ENCODE measurements around the gene FFAR3. TPM values are rescaled to one million over a fixed set of nuclear protein-coding genes. Genes with fewer than 3 reads are reported as not detected.
A peak's percentile ranks its signal among the peaks of the same experiment; 100 is the strongest.

The FFAR3 gene
- total and polyA plus RNA-seq, 8 donors = 0.09 to 1.6 (median 0.30) TPM; not detected in 2

- TF ChIP-seq CTCF (IDR thresholded peaks at IDR 0.05) = no peak
- H3K4me1 ChIP-seq = peaks cover 0 to 46% of the 10 kb centered on the region in 2 donors
- no peak overlapping the region for H3K27ac ChIP-seq
- peak in 1 of 4 donors; percentile 13 for DNase-seq
- intact Hi-C loops (cut with DNase I) = no loop called here
- H3K27me3 ChIP-seq = peaks cover 0 to 9% of the 10 kb centered on the region in 2 donors
- ATAC-seq = no peak
- no peak overlapping the region for H3K4me3 ChIP-seq
- H3K36me3 ChIP-seq = no peaks in the 10 kb centered on the region
- no peaks in the 10 kb centered on the region for H3K9me3 ChIP-seq
Observed at GRCh38 chr19:35315883-35316282, 42.4 kb upstream of the FFAR3 start.

DNA sequence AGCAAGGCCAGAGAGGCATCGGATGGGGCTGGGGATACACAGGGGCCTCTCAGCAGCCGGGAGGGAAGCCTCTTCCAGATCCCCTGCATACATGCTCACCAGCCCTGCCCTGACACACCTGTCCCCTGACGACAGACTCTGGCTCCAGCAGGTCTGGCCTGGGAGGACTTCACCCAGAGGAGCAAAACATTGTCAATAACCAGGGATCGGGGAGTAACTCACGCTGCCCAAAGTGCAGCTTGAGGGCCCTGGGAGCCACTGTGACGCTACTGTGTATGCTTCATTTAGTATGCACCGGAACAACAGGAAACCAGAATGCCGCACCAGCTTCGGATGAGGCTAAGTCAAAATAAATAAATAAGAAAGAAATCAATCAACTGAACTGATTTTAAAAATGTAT is 41.7 kb upstream of the FFAR3 start:
- DNase-seq (peak in 1 of 4 donors; percentile 33), ATAC-seq (no peak)
- TF ChIP-seq CTCF (IDR thresholded peaks at IDR 0.05) = no peak
- Histone ChIP-seq H3K36me3 (no peaks in the 10 kb centered on the region), H3K27ac (no peak overlapping the region), H3K4me3 (no peak overlapping the region), H3K4me1 (peaks cover 0 to 51% of the 10 kb centered on the region in 2 donors), H3K9me3 (no peaks in the 10 kb centered on the region), H3K27me3 (peaks cover 0 to 9% of the 10 kb centered on the region in 2 donors)
- intact Hi-C loops (cut with DNase I) = no loop called here

GRCh38 chr19:35317464-35318043 is 40.7 kb upstream of the FFAR3 start:
- peak in 2 of 4 donors; percentile 45 to 67 for DNase-seq
- Histone ChIP-seq H3K9me3 (peaks cover 0 to 6% of the 10 kb centered on the region in 2 donors), H3K27ac (peak overlapping the region; percentile 39 to 83), H3K4me1 (peaks cover 0 to 51% of the 10 kb centered on the region in 2 donors), H3K4me3 (no peak overlapping the region), H3K36me3 (no peaks in the 10 kb centered on the region), H3K27me3 (peaks cover 0 to 9% of the 10 kb centered on the region in 2 donors)
- TF ChIP-seq CTCF (IDR thresholded peaks at IDR 0.05) = no peak
- intact Hi-C loops (cut with DNase I) = no loop called here
- ATAC-seq = peak; percentile 40

DNA sequence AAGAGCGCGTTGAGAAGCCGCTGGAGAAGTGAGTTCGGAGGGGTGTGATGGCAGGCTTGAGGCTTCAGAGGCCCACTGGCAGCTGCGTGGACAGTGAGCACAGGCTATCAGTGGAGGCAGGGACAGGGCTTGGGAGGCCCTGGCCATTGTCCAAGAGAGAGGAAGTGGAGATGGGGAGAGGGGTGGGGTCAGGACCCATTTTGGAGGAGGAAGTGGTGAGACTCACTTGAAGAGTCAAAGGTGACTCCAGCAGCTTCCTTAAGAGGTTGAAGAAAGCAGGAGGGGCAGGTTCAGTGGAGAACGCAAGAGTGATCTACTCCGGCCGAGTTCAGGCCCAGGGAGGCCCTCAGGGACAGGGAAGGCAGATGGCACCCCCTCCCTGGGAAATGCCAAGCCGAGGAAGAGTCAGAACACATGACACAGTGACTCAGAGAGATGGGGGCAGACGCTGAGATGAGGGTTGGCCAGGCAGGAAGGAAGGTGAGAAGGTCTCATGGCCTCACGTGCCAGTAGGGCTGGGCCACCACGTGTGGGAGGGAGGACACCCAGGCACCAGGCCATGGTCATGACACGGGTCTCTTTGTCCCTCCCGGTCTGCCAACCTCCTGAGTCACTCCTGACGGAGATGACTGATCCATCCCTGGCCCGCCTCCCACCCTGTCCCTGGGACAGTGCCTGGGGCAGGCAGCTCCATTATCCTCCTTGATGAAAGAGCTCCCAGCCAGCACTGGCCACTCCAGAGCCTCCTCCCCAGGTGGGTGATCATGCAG is 39.4 kb upstream of the FFAR3 start:
- TF ChIP-seq CTCF (IDR thresholded peaks at IDR 0.05) = no peak
- no peaks in the 10 kb centered on the region for H3K36me3 ChIP-seq
- no peak overlapping the region for H3K4me3 ChIP-seq
- peak overlapping the region; percentile 44 to 83 for H3K27ac ChIP-seq
- H3K9me3 ChIP-seq = peaks cover 0 to 6% of the 10 kb centered on the region in 2 donors
- DNase-seq = peak in 2 of 4 donors; percentile 88
- H3K27me3 ChIP-seq = peaks cover 0 to 3% of the 10 kb centered on the region in 2 donors
- peaks cover 0 to 54% of the 10 kb centered on the region in 2 donors for H3K4me1 ChIP-seq
- peak; percentile 77 for ATAC-seq
- intact Hi-C loops (cut with DNase I) = no loop called here

DNA sequence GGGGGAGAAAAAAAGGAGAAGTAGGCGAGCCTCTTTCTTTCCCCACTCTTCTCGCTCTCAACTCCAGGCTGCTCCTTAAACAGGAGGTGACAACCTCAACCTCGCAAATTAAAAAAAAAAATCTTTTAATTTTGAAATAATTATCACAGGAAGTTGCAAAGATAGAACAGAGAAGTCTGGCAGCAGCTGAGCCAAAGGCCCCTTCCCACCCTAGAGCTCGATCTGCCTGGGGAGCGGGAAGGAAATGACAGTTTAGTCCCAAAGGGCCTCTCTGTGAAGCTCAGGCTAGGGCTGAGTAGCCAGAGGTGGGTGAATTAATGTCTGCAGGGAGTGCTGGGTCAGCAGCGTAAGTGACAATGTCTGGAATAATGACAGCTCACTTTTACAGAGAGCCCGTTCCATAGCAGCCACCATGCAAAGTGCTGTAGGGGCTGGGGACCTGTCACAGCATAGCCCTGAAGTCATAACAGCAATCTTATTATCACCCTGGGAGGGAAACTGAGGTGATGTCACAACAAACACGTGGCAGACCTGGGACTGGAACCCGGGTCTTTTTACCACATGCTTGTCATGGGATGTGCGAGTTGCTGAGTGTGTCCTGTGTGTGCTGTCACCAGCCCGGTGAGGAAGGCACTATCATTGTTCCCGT is 38.1 kb upstream of the FFAR3 start:
- peaks cover 0 to 6% of the 10 kb centered on the region in 2 donors for H3K9me3 ChIP-seq
- H3K36me3 ChIP-seq = no peaks in the 10 kb centered on the region
- peaks cover 0 to 61% of the 10 kb centered on the region in 2 donors for H3K4me1 ChIP-seq
- DNase-seq (peak in 2 of 4 donors; percentile 44 to 51), ATAC-seq (no peak)
- intact Hi-C loops (cut with DNase I) = no loop called here
- H3K27me3 ChIP-seq = no peaks in the 10 kb centered on the region
- H3K4me3 ChIP-seq = no peak overlapping the region
- no peak for TF ChIP-seq CTCF (IDR thresholded peaks at IDR 0.05)
- peak overlapping the region in 1 of 2 donors; percentile 83 for H3K27ac ChIP-seq
